Sigmoid colon (tissue), 7 donors: ENCODE results near the gene HDAC9. TPM values are rescaled to one million over a fixed set of nuclear protein-coding genes. Genes with fewer than 3 reads are reported as not detected.

ENCODE experiments used
- DNase-seq: peaks from one replicate; pipeline ENCODE4 v3.0.0-alpha.2; 2019
- H3K27ac ChIP-seq, 4 donors: fragments of 200-600 bp; sonication (generic); one replicate each; pipeline ENCODE4 v1.5.1; 2016 to 2019; ENCODE audit warnings: mild to moderate bottlenecking in 1 of 4
- H3K27me3 ChIP-seq, 3 donors: fragments of 200-600 bp; sonication (generic); one replicate each; pipeline ENCODE4 v1.5.1; 2019; ENCODE audit warnings: mild to moderate bottlenecking in 1 of 3
- H3K36me3 ChIP-seq, 4 donors: fragments of 200-600 bp; sonication (generic); one replicate each; pipeline ENCODE4 v1.5.1; 2016 to 2019
- H3K4me1 ChIP-seq, 4 donors: fragments of 200-600 bp; sonication (generic); one replicate each; pipeline ENCODE4 v1.5.1; 2017 to 2019
- H3K4me3 ChIP-seq, 4 donors: fragments of 200-600 bp; sonication (generic); one replicate each; pipeline ENCODE4 v1.5.1; 2017 to 2019; ENCODE audit warnings: mild to moderate bottlenecking in 2 of 4, moderate library complexity in 1 of 4
- H3K9me3 ChIP-seq, 4 donors: fragments of 200-600 bp in 3 of 4; sonication (generic) in 3 of 4; one replicate each; pipeline versions ENCODE4 v1.5.1 to v1.6.1; 2013 to 2019
- CTCF ChIP-seq, 4 experiments: fragments of 450-650 bp in 3 of 4; fragments of 200-600 bp in 1 of 4; IDR thresholded peaks; one replicate each; pipeline ENCODE4 v1.5.1; 2016 to 2019; ENCODE audit warnings: antibody characterized with exemption in 4 of 4, mild to moderate bottlenecking in 3 of 4, moderate library complexity in 2 of 4
- EP300 ChIP-seq, 4 donors: sonication (generic); formaldehyde crosslinking; IDR thresholded peaks; one replicate each; pipeline ENCODE4 v1.6.1; 2017; ENCODE audit warnings: antibody characterized with exemption in 4 of 4
- POLR2A ChIP-seq, 2 donors: fragments of 450-650 bp; IDR thresholded peaks; one replicate each; pipeline ENCODE4 v1.6.1; 2016; ENCODE audit warnings: antibody characterized with exemption in 2 of 2, mild to moderate bottlenecking in 2 of 2, moderate library complexity in 2 of 2
- POLR2AphosphoS5 ChIP-seq, 4 donors: sonication (generic); formaldehyde crosslinking; IDR thresholded peaks; one replicate each; pipeline ENCODE4 v1.6.1; 2017; ENCODE audit warnings: antibody characterized with exemption in 4 of 4
- WGBS, 2 donors: extraction: QIAGEN DNeasy Blood & Tissue Kit; methylation state at CpG; one replicate each; pipeline ENCODE4 v1.1.7; 2013; 5-methylcytosine and 5-hydroxymethylcytosine counted together
- intact Hi-C: fragments of 100-400 bp; cut with DNase I; formaldehyde crosslinking; loops from one replicate; pipeline ENCODE4 v1.15.1; 2023
- polyA plus RNA-seq, 3 donors: library from polyadenylated mRNA; stranded (reverse); fragments of 200-250 nt; gene quantifications; one replicate each; pipeline ENCODE4 v1.2.3, GENCODE V29; 2013
- total RNA-seq, 4 donors: library from RNA; depleted of rRNA; stranded (reverse); fragments of >200 nt; gene quantifications; one replicate each; pipeline ENCODE4 v1.1.0, GENCODE V29; 2016
- donor health status: healthy with polysubstance abuse.
- donor health status: Bipolar disorder and iron deficiency.
- donor health status: healthy.

The HDAC9 gene
- total and polyA plus RNA-seq, 7 donors = 2.4 to 38.2 (median 22.2) TPM

GRCh38 chr7:18467011-18467410 is 28.5 kb upstream of the HDAC9 start:
- WGBS, 2 donors = 83 to 94% methylated on average over 1 of the region's 1 CpG

GRCh38 chr7:18468795-18469194 is 26.8 kb upstream of the HDAC9 start:
- DNase-seq = no peak
- Histone ChIP-seq H3K27ac (no peak overlapping the region), H3K36me3 (no peaks in the 10 kb centered on the region), H3K9me3 (no peaks in the 10 kb centered on the region), H3K27me3 (no peaks in the 10 kb centered on the region), H3K4me3 (no peak overlapping the region), H3K4me1 (peaks cover 0 to 12% (median 0%) of the 10 kb centered on the region in 4 donors)
- no peak for TF ChIP-seq POLR2A (IDR thresholded peaks at IDR 0.05)
- no peak for TF ChIP-seq EP300 (IDR thresholded peaks at IDR 0.05)
- TF ChIP-seq CTCF (IDR thresholded peaks at IDR 0.05) = no peak
- TF ChIP-seq POLR2AphosphoS5 (IDR thresholded peaks at IDR 0.05) = no peak
- intact Hi-C loops = no loop called here

More at GRCh38 chr7:18467011-18467410, 28.5 kb upstream of the HDAC9 start:
- Histone ChIP-seq H3K27ac (no peak overlapping the region), H3K9me3 (no peaks in the 10 kb centered on the region), H3K4me1 (peaks cover 0 to 12% (median 0%) of the 10 kb centered on the region in 4 donors), H3K4me3 (no peak overlapping the region), H3K27me3 (no peaks in the 10 kb centered on the region), H3K36me3 (no peaks in the 10 kb centered on the region)
- intact Hi-C loops = no loop called here
- no peak for TF ChIP-seq POLR2AphosphoS5 (IDR thresholded peaks at IDR 0.05)
- TF ChIP-seq CTCF (IDR thresholded peaks at IDR 0.05) = no peak
- TF ChIP-seq EP300 (IDR thresholded peaks at IDR 0.05) = no peak
- TF ChIP-seq POLR2A (IDR thresholded peaks at IDR 0.05) = no peak
- no peak for DNase-seq

- Histone ChIP-seq H3K27me3 (no peaks in the 10 kb centered on the region), H3K27ac (no peak overlapping the region), H3K4me1 (peaks cover 0 to 12% (median 0%) of the 10 kb centered on the region in 4 donors), H3K36me3 (no peaks in the 10 kb centered on the region), H3K9me3 (no peaks in the 10 kb centered on the region), H3K4me3 (no peak overlapping the region)
- WGBS, 2 donors = 73 to 88% methylated on average over 1 of the region's 1 CpG
- intact Hi-C loops = no loop called here
- TF ChIP-seq POLR2A (IDR thresholded peaks at IDR 0.05) (no peak), POLR2AphosphoS5 (IDR thresholded peaks at IDR 0.05) (no peak), EP300 (IDR thresholded peaks at IDR 0.05) (no peak), CTCF (IDR thresholded peaks at IDR 0.05) (no peak)
- no peak for DNase-seq
Measured at GRCh38 chr7:18469316-18469715, 26.2 kb upstream of the HDAC9 start.

GRCh38 chr7:18471476-18472160 is 23.9 kb upstream of the HDAC9 start:
- Histone ChIP-seq H3K9me3 (no peaks in the 10 kb centered on the region), H3K4me1 (peaks cover 0 to 12% (median 0%) of the 10 kb centered on the region in 4 donors), H3K4me3 (no peak overlapping the region), H3K27me3 (no peaks in the 10 kb centered on the region), H3K27ac (no peak overlapping the region), H3K36me3 (no peaks in the 10 kb centered on the region)
- TF ChIP-seq CTCF (IDR thresholded peaks at IDR 0.05) = no peak
- TF ChIP-seq EP300 (IDR thresholded peaks at IDR 0.05) = no peak
- no peak for TF ChIP-seq POLR2AphosphoS5 (IDR thresholded peaks at IDR 0.05)
- no peak for TF ChIP-seq POLR2A (IDR thresholded peaks at IDR 0.05)
- intact Hi-C loops = no loop called here
- no peak for DNase-seq

GRCh38 chr7:18472161-18472483 is 23.4 kb upstream of the HDAC9 start:
- WGBS, 2 donors = 95 to 99% methylated on average over 2 of the region's 2 CpGs
- H3K9me3 ChIP-seq = no peaks in the 10 kb centered on the region

More at GRCh38 chr7:18472161-18472483, 23.4 kb upstream of the HDAC9 start:
- no peak for DNase-seq
- Histone ChIP-seq H3K36me3 (no peaks in the 10 kb centered on the region), H3K4me1 (peaks cover 0 to 9% (median 0%) of the 10 kb centered on the region in 4 donors), H3K27ac (no peak overlapping the region), H3K4me3 (no peak overlapping the region), H3K27me3 (no peaks in the 10 kb centered on the region)
- TF ChIP-seq POLR2AphosphoS5 (IDR thresholded peaks at IDR 0.05) (no peak), CTCF (IDR thresholded peaks at IDR 0.05) (no peak), POLR2A (IDR thresholded peaks at IDR 0.05) (no peak), EP300 (IDR thresholded peaks at IDR 0.05) (no peak)
- intact Hi-C loops = no loop called here
